Ectodermal cell (in vitro differentiated cells): ENCODE measurements around the gene EEPD1.
"Not testable (repeated sequence)": the region's sequence is repeated elsewhere in the genome, so short reads cannot be mapped to it uniquely, and the experiment has no call there.

Experiments used
- H3K27ac ChIP-seq: 2 replicates; pipeline ENCODE4 v1.7.0; 2013; ENCODE audit warnings: mild to moderate bottlenecking, low read depth, low read length; ENCODE audit not compliant: insufficient read depth, poor library complexity, severe bottlenecking
- H3K27me3 ChIP-seq: 2 replicates; pipeline ENCODE4 v1.7.0; 2013; ENCODE audit warnings: mild to moderate bottlenecking, low read length; ENCODE audit not compliant: insufficient read depth, control insufficient read depth, poor library complexity, severe bottlenecking
- H3K36me3 ChIP-seq: one replicate; pipeline ENCODE4 v1.7.0; 2013; ENCODE audit warnings: low read length; ENCODE audit not compliant: control insufficient read depth, insufficient read depth
- H3K4me1 ChIP-seq: one replicate; pipeline ENCODE4 v1.7.0; 2013; ENCODE audit warnings: low read length; ENCODE audit not compliant: control insufficient read depth, insufficient read depth
- H3K4me3 ChIP-seq: 2 replicates; pipeline ENCODE4 v1.7.0; 2013; ENCODE audit warnings: low read depth, low read length, control low read depth; ENCODE audit not compliant: insufficient read depth
- H3K9me3 ChIP-seq: 2 replicates; pipeline ENCODE4 v1.7.0; 2013; ENCODE audit warnings: mild to moderate bottlenecking, low read length, moderate library complexity; ENCODE audit not compliant: control insufficient read depth
- WGBS, 2 experiments: methylation state at CpG; one replicate each; pipeline ENCODE4 v1.1.7; 2013; ENCODE audit warnings: missing lambda C conversion rate in 2 of 2; 5-methylcytosine and 5-hydroxymethylcytosine counted together

The EEPD1 gene

DNA sequence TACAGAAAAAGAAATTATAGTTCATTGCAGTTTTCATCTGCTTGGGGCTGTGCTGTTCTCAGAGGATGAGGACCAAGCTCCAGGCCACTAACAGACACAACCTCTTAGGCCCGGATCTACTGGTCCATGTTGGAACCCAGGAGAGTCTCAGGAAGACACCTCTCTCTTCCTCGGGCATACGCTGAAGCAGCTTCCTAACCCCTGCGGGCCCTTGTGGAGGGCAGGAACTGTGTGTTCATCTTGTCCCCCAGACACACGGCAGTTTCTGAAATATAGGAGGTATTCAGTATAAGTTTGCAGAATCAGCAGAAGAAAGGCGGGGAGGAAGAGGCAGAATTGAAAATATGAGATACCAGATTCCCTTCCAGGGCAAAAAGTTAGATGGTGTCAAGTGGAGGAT lies 78.4 kb downstream of the EEPD1 start:
- H3K4me3 ChIP-seq, result no peak overlapping the region
- H3K9me3 ChIP-seq, result no peaks in the 10 kb centered on the region
- H3K27me3 ChIP-seq, result no peaks in the 10 kb centered on the region
- no peak overlapping the region for H3K27ac ChIP-seq
- H3K4me1 ChIP-seq, result no peaks in the 10 kb centered on the region
- 94 to 96% methylated on average over 6 of the region's 6 CpGs for WGBS, 2 experiments
- H3K36me3 ChIP-seq, result no peaks in the 10 kb centered on the region

DNA sequence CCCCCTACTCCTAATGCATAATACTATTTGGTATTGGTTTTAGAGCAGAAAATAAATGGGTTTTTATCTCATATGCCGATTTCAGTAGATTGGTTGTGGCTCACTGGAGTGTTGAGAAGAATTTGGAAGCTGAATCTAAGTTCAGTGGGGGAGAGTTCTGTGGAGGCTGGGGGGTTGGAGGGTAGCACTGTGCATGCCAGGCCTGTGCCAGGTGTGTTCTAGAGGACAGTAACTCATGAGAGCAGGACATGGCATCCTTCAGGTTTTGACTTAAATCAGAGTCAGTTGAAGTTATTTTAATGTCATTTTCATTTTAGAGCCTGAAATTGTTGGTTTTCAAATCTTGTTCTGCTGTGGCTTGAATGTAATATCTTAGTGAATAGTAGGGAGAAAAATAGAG lies 79.5 kb downstream of the EEPD1 start:
- Histone ChIP-seq H3K4me1 (no peaks in the 10 kb centered on the region), H3K27me3 (no peaks in the 10 kb centered on the region), H3K36me3 (no peaks in the 10 kb centered on the region), H3K27ac (no peak overlapping the region), H3K4me3 (no peak overlapping the region), H3K9me3 (no peaks in the 10 kb centered on the region)
- WGBS, 2 experiments, result 91 to 93% methylated on average over 1 of the region's 1 CpG

DNA sequence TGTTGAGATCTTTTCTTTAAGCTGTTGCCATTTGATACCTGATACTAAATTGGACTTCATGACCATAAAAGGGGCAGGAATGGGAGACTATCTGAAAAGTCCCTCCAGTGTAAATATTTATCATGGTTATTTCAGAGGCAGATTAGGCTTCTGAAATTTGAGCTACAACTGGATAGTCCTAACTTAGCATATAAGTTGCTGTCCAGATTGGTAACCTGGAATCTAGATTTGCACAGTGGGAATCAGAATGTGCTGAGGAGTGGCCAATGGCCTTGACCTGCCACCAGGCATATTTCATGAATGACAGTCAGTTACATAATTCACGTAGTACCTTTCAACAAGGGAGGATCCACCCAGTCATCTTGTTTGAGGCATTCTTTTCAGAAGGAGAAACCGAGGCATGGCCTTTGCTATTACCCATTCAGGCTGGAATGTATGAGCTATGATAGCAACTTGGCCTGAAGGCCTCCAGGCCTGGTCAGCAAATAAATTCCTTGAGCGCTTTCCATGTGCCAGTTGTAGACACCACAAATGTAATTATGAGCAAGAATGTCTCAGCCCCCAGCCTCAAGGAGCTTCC lies 80.0 kb downstream of the EEPD1 start:
- no peak overlapping the region for H3K27ac ChIP-seq
- 77 to 80% methylated on average over 3 of the region's 3 CpGs for WGBS, 2 experiments
- no peak overlapping the region for H3K4me3 ChIP-seq
- no peaks in the 10 kb centered on the region for H3K9me3 ChIP-seq
- no peaks in the 10 kb centered on the region for H3K27me3 ChIP-seq
- H3K36me3 ChIP-seq, result no peaks in the 10 kb centered on the region
- no peaks in the 10 kb centered on the region for H3K4me1 ChIP-seq

DNA sequence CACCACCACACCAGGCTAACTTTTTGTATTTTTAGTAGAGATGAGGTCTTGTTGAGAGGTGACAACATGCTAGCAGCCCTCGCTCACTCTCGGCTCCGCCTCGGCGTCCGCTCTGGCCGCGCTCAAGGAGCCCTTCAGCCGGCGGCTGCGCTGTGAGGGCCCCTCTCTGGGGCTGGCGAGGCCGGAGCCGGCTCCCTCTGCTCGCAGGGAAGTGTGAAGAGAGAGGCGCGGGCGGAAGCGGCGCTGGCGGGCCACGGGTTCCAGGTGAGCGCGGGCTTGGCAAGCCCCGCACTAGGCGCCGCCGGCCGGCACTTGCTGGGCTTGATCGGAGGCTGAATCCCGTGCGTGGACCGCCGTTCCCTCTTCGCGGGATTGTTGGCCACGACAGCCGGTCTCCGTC lies 83.0 kb downstream of the EEPD1 start:
- Histone ChIP-seq H3K4me1 (no peaks in the 10 kb centered on the region), H3K36me3 (no peaks in the 10 kb centered on the region), H3K27ac (no peak overlapping the region), H3K9me3 (no peaks in the 10 kb centered on the region), H3K27me3 (no peaks in the 10 kb centered on the region), H3K4me3 (no peak overlapping the region)
- 95% methylated on average over 39 of the region's 39 CpGs for WGBS, 2 experiments

DNA sequence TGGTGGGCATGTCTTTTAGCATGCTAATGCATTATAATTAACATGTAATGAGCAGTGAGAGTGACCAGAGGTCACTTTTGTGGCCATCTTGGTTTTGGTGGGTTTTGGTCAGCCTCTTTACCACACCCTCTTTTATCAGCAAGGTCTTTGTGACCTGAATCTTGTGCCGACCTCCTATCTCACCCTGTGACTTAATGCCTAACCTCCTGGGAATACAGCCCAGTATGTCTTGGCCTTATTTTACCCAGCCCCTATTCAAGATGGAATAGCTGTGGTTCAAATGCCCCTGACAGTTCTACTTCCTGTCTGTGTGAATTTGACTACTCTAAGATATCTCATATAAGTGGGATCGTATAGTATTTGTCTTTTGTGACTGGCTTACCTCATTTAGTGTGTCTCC lies 85.1 kb downstream of the EEPD1 start:
- Histone ChIP-seq H3K27me3 (no peaks in the 10 kb centered on the region), H3K4me3 (no peak overlapping the region), H3K9me3 (no peaks in the 10 kb centered on the region), H3K36me3 (no peaks in the 10 kb centered on the region), H3K27ac (no peak overlapping the region), H3K4me1 (no peaks in the 10 kb centered on the region)
- 89 to 95% methylated on average over 2 of the region's 2 CpGs for WGBS, 2 experiments

DNA sequence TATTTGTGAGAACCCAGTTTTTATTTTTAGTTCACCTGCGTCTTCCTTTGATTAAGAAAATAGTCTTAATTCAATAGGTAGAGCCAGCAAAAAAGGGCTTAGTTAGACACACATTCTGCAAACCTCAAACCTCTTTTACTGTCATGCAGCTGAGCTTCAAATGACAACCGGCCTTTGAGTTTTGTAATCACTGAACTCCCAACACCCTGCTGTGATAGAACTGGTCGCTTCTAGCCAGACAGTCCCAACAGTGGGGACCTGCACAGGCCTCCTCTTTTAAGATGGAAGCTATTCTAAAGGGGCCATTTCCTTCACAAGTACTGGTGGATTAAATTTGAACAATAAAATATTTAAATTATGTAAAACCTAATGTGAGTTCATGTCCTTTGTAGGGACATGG lies 90.3 kb downstream of the EEPD1 start:
- WGBS, 2 experiments, result 59 to 74% methylated on average over 2 to 3 of the region's 3 CpGs
- H3K36me3 ChIP-seq, H3K27me3 ChIP-seq, H3K27ac ChIP-seq, H3K9me3 ChIP-seq, H3K4me1 ChIP-seq, H3K4me3 ChIP-seq: not testable (repeated sequence)

DNA sequence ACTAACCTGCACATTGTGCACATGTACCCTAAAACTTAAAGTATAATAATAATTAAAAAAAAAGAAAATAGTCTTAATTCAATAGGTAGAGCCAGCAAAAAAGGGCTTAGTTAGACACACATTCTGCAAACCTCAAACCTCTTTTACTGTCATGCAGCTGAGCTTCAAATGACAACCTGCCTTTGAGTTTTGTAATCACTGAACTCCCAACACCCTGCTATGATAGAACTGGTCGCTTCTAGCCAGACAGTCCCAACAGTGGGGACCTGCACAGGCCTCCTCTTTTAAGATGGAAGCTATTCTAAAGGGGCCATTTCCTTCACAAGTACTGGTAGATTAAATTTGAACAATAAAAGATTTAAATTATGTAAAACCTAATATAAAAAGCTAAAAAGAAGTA lies 90.9 kb downstream of the EEPD1 start:
- WGBS, 2 experiments, result no CpG with 5 or more reads among the region's 1 CpG
- not testable (repeated sequence) for H3K36me3 ChIP-seq, H3K27me3 ChIP-seq, H3K27ac ChIP-seq, H3K4me3 ChIP-seq, H3K4me1 ChIP-seq, H3K9me3 ChIP-seq

DNA sequence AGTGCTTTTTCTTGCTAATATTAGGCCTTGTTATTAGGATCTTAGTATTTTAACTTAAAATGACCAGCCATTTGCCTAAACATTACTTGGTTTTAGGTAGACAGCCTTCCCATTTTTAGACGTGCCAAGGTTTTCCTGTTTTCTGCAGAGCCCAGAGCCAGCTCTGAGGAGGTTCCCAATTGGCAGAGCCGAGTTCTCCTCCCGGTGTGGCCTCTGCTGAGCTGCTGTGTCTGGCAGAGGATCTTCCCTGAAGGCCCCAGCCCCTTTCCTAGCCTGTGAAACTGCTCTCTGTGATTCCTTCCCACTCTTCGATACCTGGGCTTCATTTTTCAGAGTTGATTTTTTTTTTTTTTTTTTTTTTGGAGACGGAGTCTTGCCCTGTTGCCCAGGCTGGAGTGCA lies 91.4 kb downstream of the EEPD1 start:
- Histone ChIP-seq H3K27me3 (no peaks in the 10 kb centered on the region), H3K4me3 (no peak overlapping the region), H3K27ac (no peak overlapping the region), H3K4me1 (no peaks in the 10 kb centered on the region), H3K9me3 (no peaks in the 10 kb centered on the region), H3K36me3 (no peaks in the 10 kb centered on the region)
- 91% methylated on average over 5 of the region's 5 CpGs for WGBS, 2 experiments

DNA sequence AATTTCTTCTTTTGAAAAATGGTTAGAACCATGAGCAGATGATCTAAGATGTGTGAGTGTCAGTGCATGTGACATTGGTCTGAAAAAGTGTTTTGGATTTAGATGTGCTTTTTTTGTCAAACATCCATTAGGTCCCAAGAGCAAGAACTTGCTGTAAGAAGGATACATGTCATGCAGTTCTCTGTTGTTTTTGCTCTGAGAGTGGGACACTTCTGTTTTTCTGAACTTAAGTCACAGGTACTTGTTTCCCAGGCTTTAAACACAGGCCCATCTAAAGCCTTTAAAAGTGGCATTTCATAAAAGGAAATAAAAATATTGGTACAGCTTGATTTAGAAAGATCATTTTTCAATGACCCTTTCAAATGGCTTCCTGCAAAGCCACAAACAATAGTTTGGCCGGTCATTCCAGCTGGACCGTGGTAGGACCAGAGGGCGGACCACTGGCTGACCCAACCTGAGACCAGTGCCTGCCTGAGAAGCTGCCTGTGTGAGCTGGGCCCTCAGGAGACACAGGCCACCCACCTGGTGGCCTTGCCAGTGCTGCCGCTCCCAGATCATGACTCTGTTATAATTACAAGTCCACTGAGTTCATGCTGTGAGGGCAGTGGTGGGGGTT lies 92.7 kb downstream of the EEPD1 start:
- Histone ChIP-seq H3K9me3 (no peaks in the 10 kb centered on the region), H3K4me3 (no peak overlapping the region), H3K4me1 (no peaks in the 10 kb centered on the region), H3K27ac (no peak overlapping the region), H3K27me3 (no peaks in the 10 kb centered on the region), H3K36me3 (no peaks in the 10 kb centered on the region)
- 88% methylated on average over 4 of the region's 4 CpGs for WGBS, 2 experiments

DNA sequence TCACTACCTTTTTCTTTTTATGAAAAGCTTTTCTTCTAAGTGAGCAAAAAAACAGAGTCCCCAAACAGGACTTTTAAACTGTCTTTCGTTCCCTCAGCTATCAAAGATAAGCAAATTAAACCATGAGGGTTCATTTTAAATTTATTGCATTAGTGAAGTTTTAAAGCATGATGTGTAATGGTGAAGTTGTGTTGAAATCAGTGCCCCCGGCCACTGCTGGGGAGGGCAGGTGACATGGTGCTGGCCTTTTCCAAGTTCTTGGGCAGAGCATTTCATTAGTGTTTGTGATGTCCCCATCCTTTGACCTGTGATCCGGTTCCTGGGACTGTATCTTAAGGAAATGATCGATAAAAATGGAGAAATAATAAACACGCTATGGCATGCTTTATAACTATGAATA lies 96.0 kb downstream of the EEPD1 start:
- Histone ChIP-seq H3K4me1 (no peaks in the 10 kb centered on the region), H3K27me3 (no peaks in the 10 kb centered on the region), H3K36me3 (no peaks in the 10 kb centered on the region), H3K9me3 (no peaks in the 10 kb centered on the region), H3K4me3 (no peak overlapping the region), H3K27ac (no peak overlapping the region)
- 97 to 98% methylated on average over 4 of the region's 5 CpGs for WGBS, 2 experiments

DNA sequence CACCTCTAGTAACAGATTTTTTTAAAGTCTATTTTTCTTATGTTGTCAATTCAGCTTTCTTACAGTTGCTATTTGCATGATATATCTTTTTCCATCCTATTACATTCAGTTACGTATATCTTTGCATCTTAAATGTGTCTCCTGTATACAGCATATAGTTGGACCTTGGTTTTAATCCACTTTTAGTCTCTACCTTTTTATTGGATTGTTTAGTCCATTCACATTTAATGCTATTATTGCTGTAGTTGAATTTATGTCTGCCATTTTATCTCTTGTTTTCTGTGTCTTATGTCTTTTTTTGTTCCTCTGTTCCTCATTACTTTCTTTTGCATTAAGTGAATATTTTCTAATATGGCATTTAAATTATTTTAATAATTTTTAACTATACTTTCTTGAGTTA lies 100.6 kb downstream of the EEPD1 start:
- Histone ChIP-seq H3K27me3 (no peaks in the 10 kb centered on the region), H3K9me3 (peaks cover 2% of the 10 kb centered on the region), H3K36me3 (no peaks in the 10 kb centered on the region), H3K4me1 (peaks cover 1% of the 10 kb centered on the region), H3K4me3 (no peak overlapping the region), H3K27ac (no peak overlapping the region)
- WGBS, 2 experiments, result 87% methylated on average over 1 of the region's 1 CpG; no CpG with 5 or more reads in 1 of the 2 experiments
